ENCODE data around the gene LRP5. TPM values are rescaled to one million over a fixed set of nuclear protein-coding genes. Genes with fewer than 3 reads are reported as not detected.

The LRP5 gene
- total RNA-seq, 1 donor from 2014 or later: 20.2 TPM

- H3K27me3 ChIP-seq (ENCODE audit: insufficient read depth, low read length): no peaks in the 10 kb centered on the region
- FAIRE-seq: no peak
- Mint-ChIP-seq H3K4me3 (ENCODE audit: unreplicated experiment) (no peak overlapping the region), H3K9me3 (ENCODE audit: unreplicated experiment) (no peaks in the 10 kb centered on the region), H3K27me3 (ENCODE audit: low read depth, unreplicated experiment) (no peaks in the 10 kb centered on the region), H3K36me3 (ENCODE audit: low read depth, unreplicated experiment) (peaks cover 3% of the 10 kb centered on the region), H3K4me1 (ENCODE audit: low read depth, unreplicated experiment) (no peaks in the 10 kb centered on the region), H3K27ac (ENCODE audit: unreplicated experiment) (no peak overlapping the region)
- peaks cover 5% of the 10 kb centered on the region for H3K79me2 ChIP-seq (ENCODE audit: insufficient read depth, low read length)
- peaks cover 7% of the 10 kb centered on the region for H3K36me3 ChIP-seq (ENCODE audit: insufficient read depth, low read length)
- H3K4me2 ChIP-seq (ENCODE audit: low read length): no peak overlapping the region
- no peaks in the 10 kb centered on the region for H3K4me1 ChIP-seq (ENCODE audit: insufficient read depth, low read length)
- H3K9ac ChIP-seq (ENCODE audit: low read length): no peak overlapping the region
- no peak for TF ChIP-seq CTCF (IDR thresholded peaks at IDR 0.05; ENCODE audit: insufficient read depth, low read depth, low read length)
- no peak for TF ChIP-seq EZH2 (IDR thresholded peaks at IDR 0.05; ENCODE audit: insufficient read depth, low read length)
- H4K20me1 ChIP-seq (ENCODE audit: insufficient read depth, low read length): peaks cover 20% of the 10 kb centered on the region
- H3K27ac ChIP-seq (ENCODE audit: low read depth, low read length): no peak overlapping the region
- no peak overlapping the region for H3K4me3 ChIP-seq (ENCODE audit: insufficient read depth, low read depth, low read length)
- no peak for DNase-seq (ENCODE audit: low read depth)
- H3K9me3 ChIP-seq (ENCODE audit: insufficient read depth, low read depth, low read length): peaks cover 2% of the 10 kb centered on the region
- H2AFZ ChIP-seq (ENCODE audit: low read depth, low read length): no peak overlapping the region
Measured at GRCh38 chr11:68388595-68389198, 76.3 kb downstream of the LRP5 start.

DNA sequence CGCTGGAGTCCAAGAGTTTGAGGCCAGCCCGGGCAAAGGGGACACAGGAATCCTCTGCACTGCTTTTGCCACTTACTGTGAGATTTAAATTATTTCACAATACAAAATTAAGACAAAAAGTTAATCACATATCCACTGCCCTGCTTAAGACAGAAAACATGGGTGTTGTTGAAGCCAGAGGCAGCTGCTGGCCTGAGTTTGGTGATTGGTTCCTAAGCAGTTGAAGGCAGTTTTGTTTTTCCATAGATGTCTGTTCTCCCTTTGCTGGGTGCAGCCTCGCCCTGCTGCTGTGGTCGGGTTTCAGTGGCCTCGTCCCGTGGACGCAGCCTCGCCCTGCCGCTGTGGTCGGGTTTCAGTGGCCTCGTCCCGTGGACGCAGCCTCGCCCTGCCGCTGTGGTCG is 77.9 kb downstream of the LRP5 start:
- no peak for TF ChIP-seq CTCF (IDR thresholded peaks at IDR 0.05; ENCODE audit: insufficient read depth, low read depth, low read length)
- no peak for TF ChIP-seq EZH2 (IDR thresholded peaks at IDR 0.05; ENCODE audit: insufficient read depth, low read length)
- DNase-seq (ENCODE audit: low read depth) (no peak), FAIRE-seq (no peak)
- Mint-ChIP-seq H3K27me3 (ENCODE audit: low read depth, unreplicated experiment) (no peaks in the 10 kb centered on the region), H3K27ac (ENCODE audit: unreplicated experiment) (no peak overlapping the region), H3K4me1 (ENCODE audit: low read depth, unreplicated experiment) (no peaks in the 10 kb centered on the region), H3K9me3 (ENCODE audit: unreplicated experiment) (no peaks in the 10 kb centered on the region), H3K4me3 (ENCODE audit: unreplicated experiment) (no peak overlapping the region), H3K36me3 (ENCODE audit: low read depth, unreplicated experiment) (peaks cover 3% of the 10 kb centered on the region)
- Histone ChIP-seq H4K20me1 (ENCODE audit: insufficient read depth, low read length) (peaks cover 10% of the 10 kb centered on the region), H3K27ac (ENCODE audit: low read depth, low read length) (no peak overlapping the region), H3K27me3 (ENCODE audit: insufficient read depth, low read length) (no peaks in the 10 kb centered on the region), H2AFZ (ENCODE audit: low read depth, low read length) (no peak overlapping the region), H3K4me3 (ENCODE audit: insufficient read depth, low read depth, low read length) (no peak overlapping the region), H3K4me2 (ENCODE audit: low read length) (no peak overlapping the region), H3K9ac (ENCODE audit: low read length) (no peak overlapping the region), H3K9me3 (ENCODE audit: insufficient read depth, low read depth, low read length) (peaks cover 2% of the 10 kb centered on the region), H3K4me1 (ENCODE audit: insufficient read depth, low read length) (no peaks in the 10 kb centered on the region), H3K79me2 (ENCODE audit: insufficient read depth, low read length) (no peaks in the 10 kb centered on the region), H3K36me3 (ENCODE audit: insufficient read depth, low read length) (peaks cover 7% of the 10 kb centered on the region)

DNA sequence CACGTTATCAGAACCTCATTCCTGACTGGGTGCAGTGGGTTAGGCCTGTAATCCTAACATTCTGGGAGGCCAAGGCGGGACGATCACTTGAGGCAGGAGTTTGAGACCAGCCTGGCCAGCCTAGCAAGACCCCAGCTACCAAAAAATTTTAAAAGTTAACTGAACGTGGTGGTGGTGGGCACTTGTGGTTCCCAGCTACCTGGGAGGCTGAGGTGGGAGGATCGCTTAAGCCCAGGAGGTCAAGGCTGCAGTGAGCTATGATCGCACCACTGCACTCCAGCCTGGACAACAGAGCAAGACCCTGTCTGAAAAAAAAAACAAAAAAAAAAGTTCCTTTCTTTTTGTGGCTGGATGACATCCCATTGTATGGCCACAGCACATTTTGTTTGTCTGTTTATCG is 80.4 kb downstream of the LRP5 start:
- Histone ChIP-seq H2AFZ (ENCODE audit: low read depth, low read length) (no peak overlapping the region), H3K9ac (ENCODE audit: low read length) (no peak overlapping the region), H3K27ac (ENCODE audit: low read depth, low read length) (no peak overlapping the region), H3K9me3 (ENCODE audit: insufficient read depth, low read depth, low read length) (no peaks in the 10 kb centered on the region), H3K36me3 (ENCODE audit: insufficient read depth, low read length) (peaks cover 7% of the 10 kb centered on the region), H3K27me3 (ENCODE audit: insufficient read depth, low read length) (no peaks in the 10 kb centered on the region), H3K4me2 (ENCODE audit: low read length) (no peak overlapping the region), H3K4me1 (ENCODE audit: insufficient read depth, low read length) (no peaks in the 10 kb centered on the region), H3K4me3 (ENCODE audit: insufficient read depth, low read depth, low read length) (no peak overlapping the region), H4K20me1 (ENCODE audit: insufficient read depth, low read length) (peaks cover 20% of the 10 kb centered on the region), H3K79me2 (ENCODE audit: insufficient read depth, low read length) (no peaks in the 10 kb centered on the region)
- FAIRE-seq (no peak), DNase-seq (ENCODE audit: low read depth) (no peak)
- H3K9me3 Mint-ChIP-seq (ENCODE audit: unreplicated experiment): no peaks in the 10 kb centered on the region
- H3K27me3 Mint-ChIP-seq (ENCODE audit: low read depth, unreplicated experiment): no peaks in the 10 kb centered on the region
- H3K4me3 Mint-ChIP-seq (ENCODE audit: unreplicated experiment): no peak overlapping the region
- no peaks in the 10 kb centered on the region for H3K4me1 Mint-ChIP-seq (ENCODE audit: low read depth, unreplicated experiment)
- H3K27ac Mint-ChIP-seq (ENCODE audit: unreplicated experiment): no peak overlapping the region
- TF ChIP-seq EZH2 (IDR thresholded peaks at IDR 0.05; ENCODE audit: insufficient read depth, low read length) (no peak), CTCF (IDR thresholded peaks at IDR 0.05; ENCODE audit: insufficient read depth, low read depth, low read length) (no peak)
- H3K36me3 Mint-ChIP-seq (ENCODE audit: low read depth, unreplicated experiment): peaks cover 7% of the 10 kb centered on the region

Data from astrocyte (in vitro differentiated cells and primary cell).